ENCODE results near the gene WWC2.

- TF ChIP-seq SUZ12 (IDR thresholded peaks at IDR 0.05; ENCODE audit: extremely low read depth, insufficient read depth, insufficient read length) = no peak
- no peak for TF ChIP-seq YY1 (IDR thresholded peaks at IDR 0.05; ENCODE audit: insufficient read depth, insufficient read length)
- no peak for TF ChIP-seq ZNF274 (IDR thresholded peaks at IDR 0.05; ENCODE audit: low read depth, low read length)
Observed at GRCh38 chr4:183324619-183325018, 225.6 kb downstream of the WWC2 start.
